ENCODE results near the gene TWIST2. TPM values are rescaled to one million over a fixed set of nuclear protein-coding genes. Genes with fewer than 3 reads are reported as not detected.

TWIST2 gene
- total and polyA plus RNA-seq, 10 of the 15 experiments (the other 5 are each of a cell fraction or from before 2014, with no cell fraction given): not detected

DNA sequence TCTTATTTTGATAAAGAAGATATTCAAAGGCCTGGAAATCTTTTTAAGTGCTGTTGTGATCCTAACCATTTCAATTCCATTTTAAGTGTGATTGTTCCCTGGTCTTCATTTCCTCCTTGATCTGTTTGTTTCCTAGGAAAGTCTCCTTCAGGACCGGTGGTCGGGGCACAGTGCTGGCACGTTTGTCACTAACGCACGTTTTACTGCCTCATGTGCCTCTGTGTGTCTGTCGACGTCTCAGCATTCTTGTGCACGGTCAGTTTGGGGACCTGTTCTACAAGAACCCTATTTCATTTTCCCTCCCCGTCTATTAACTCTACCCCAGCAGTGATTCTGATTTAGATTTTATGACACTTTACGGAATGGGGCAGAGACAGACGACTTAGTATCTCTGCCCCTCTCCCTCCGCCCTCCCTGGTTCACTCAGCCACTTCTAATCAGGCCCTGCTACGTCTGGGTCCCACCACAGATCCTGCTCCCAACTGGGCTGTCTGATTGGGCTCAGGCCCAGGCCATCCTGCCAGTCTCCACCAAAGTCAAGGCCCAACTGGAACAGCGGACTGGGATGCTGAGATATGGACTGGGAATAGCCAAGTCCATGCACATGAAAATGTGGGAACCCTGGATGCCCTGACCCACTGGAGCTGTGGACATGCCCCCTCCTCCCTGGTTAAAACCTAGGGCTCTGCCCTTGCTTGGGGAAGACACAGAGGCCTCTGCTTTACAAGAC, 95.6 kb downstream of the TWIST2 start:
- Histone ChIP-seq H3K79me2 (ENCODE audit: control insufficient read depth, insufficient read depth, low read length) (no peaks in the 10 kb centered on the region), H3K27me3 (replicated peaks in 1 of 2; ENCODE audit: control insufficient read depth in 2 of 2, insufficient read depth in 2 of 2, low read length in 1 of 2) (no peaks in the 10 kb centered on the region; a peak in 2 of 4 replicates), H3K4me3 (no peak overlapping the region), H4K20me1 (ENCODE audit: control insufficient read depth, insufficient read depth) (no peaks in the 10 kb centered on the region), H3K36me3 (ENCODE audit: control insufficient read depth in 2 of 2, insufficient read depth in 2 of 2, low read length in 1 of 2) (no peaks in the 10 kb centered on the region), H3K4me2 (ENCODE audit: control insufficient read depth, insufficient read depth) (no peak overlapping the region), H3K9me3 (replicated peaks; ENCODE audit: control insufficient read depth, insufficient read depth, low read length) (no peaks in the 10 kb centered on the region; the same call in 2 of the 3 replicates), H3K4me1 (ENCODE audit: control insufficient read depth, insufficient read depth, low read length) (no peaks in the 10 kb centered on the region), H2AFZ (ENCODE audit: control insufficient read depth, low read depth, low read length) (no peak overlapping the region), H3K9ac (ENCODE audit: control insufficient read depth, insufficient read depth, low read length) (no peak overlapping the region), H3K27ac (ENCODE audit: control insufficient read depth, insufficient read depth) (no peak overlapping the region)
- intact Hi-C loops (cut with micrococcal nuclease; ENCODE audit: unreplicated experiment) (no loop called here), in situ Hi-C loops (cut with MboI) (no loop called here)
- ATAC-seq (no peak), DNase-seq (ENCODE audit: low read depth, low spot score) (no peak), FAIRE-seq (no peak)
- SMC1A ChIA-PET (ENCODE audit: uncharacterized antibody, unreplicated experiment): no interaction called here
- no TSS peak for BruUV-seq (replicated peaks)
- 24% methylated on average over 14 of the region's 14 CpGs for WGBS (ENCODE audit: insufficient coverage, insufficient replicate concordance, low lambda C conversion rate, missing lambda C conversion rate)
- RAD21 ChIA-PET (ENCODE audit: unreplicated experiment): no interaction called here
- CTCF ChIA-PET: no interaction called here
- POLR2A ChIA-PET: no interaction called here
- TF ChIP-seq NFIC (IDR thresholded peaks at IDR 0.05; ENCODE audit: low read depth, low read length): no peak
- TF ChIP-seq, protein P1, sequence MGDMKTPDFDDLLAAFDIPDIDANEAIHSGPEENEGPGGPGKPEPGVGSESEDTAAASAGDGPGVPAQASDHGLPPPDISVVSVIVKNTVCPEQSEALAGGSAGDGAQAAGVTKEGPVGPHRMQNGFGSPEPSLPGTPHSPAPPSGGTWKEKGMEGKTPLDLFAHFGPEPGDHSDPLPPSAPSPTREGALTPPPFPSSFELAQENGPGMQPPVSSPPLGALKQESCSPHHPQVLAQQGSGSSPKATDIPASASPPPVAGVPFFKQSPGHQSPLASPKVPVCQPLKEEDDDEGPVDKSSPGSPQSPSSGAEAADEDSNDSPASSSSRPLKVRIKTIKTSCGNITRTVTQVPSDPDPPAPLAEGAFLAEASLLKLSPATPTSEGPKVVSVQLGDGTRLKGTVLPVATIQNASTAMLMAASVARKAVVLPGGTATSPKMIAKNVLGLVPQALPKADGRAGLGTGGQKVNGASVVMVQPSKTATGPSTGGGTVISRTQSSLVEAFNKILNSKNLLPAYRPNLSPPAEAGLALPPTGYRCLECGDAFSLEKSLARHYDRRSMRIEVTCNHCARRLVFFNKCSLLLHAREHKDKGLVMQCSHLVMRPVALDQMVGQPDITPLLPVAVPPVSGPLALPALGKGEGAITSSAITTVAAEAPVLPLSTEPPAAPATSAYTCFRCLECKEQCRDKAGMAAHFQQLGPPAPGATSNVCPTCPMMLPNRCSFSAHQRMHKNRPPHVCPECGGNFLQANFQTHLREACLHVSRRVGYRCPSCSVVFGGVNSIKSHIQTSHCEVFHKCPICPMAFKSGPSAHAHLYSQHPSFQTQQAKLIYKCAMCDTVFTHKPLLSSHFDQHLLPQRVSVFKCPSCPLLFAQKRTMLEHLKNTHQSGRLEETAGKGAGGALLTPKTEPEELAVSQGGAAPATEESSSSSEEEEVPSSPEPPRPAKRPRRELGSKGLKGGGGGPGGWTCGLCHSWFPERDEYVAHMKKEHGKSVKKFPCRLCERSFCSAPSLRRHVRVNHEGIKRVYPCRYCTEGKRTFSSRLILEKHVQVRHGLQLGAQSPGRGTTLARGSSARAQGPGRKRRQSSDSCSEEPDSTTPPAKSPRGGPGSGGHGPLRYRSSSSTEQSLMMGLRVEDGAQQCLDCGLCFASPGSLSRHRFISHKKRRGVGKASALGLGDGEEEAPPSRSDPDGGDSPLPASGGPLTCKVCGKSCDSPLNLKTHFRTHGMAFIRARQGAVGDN (IDR thresholded peaks at IDR 0.05): no peak
- no peak for TF ChIP-seq IKZF1 (conservative IDR thresholded peaks at IDR 0.05)
- no peak for TF ChIP-seq ASH2L (IDR thresholded peaks at IDR 0.05; ENCODE audit: borderline replicate concordance, low read depth)
- no peak for TF ChIP-seq KDM1A (IDR thresholded peaks at IDR 0.05; ENCODE audit: borderline replicate concordance)
- no peak for TF ChIP-seq SRF (IDR thresholded peaks at IDR 0.05; ENCODE audit: low read depth in 2 of 2, low read length in 2 of 2)
- no peak for TF ChIP-seq EED (IDR thresholded peaks at IDR 0.05; ENCODE audit: low read depth)
- TF ChIP-seq HCFC1 (IDR thresholded peaks at IDR 0.05; ENCODE audit: low read length): no peak
- no peak for TF ChIP-seq ZNF622 (IDR thresholded peaks at IDR 0.05)
- no peak for TF ChIP-seq DPF2 (IDR thresholded peaks at IDR 0.05)
- no peak for TF ChIP-seq TCF12 (IDR thresholded peaks at IDR 0.05; ENCODE audit: low read depth, low read length)
- TF ChIP-seq TARDBP (IDR thresholded peaks at IDR 0.05; ENCODE audit: borderline replicate concordance): no peak
- TF ChIP-seq BCL11A (IDR thresholded peaks at IDR 0.05; ENCODE audit: low read depth, low read length): no peak
- TF ChIP-seq SIN3A (IDR thresholded peaks at IDR 0.05; ENCODE audit: low read depth, low read length): no peak
- TF ChIP-seq, protein P2, sequence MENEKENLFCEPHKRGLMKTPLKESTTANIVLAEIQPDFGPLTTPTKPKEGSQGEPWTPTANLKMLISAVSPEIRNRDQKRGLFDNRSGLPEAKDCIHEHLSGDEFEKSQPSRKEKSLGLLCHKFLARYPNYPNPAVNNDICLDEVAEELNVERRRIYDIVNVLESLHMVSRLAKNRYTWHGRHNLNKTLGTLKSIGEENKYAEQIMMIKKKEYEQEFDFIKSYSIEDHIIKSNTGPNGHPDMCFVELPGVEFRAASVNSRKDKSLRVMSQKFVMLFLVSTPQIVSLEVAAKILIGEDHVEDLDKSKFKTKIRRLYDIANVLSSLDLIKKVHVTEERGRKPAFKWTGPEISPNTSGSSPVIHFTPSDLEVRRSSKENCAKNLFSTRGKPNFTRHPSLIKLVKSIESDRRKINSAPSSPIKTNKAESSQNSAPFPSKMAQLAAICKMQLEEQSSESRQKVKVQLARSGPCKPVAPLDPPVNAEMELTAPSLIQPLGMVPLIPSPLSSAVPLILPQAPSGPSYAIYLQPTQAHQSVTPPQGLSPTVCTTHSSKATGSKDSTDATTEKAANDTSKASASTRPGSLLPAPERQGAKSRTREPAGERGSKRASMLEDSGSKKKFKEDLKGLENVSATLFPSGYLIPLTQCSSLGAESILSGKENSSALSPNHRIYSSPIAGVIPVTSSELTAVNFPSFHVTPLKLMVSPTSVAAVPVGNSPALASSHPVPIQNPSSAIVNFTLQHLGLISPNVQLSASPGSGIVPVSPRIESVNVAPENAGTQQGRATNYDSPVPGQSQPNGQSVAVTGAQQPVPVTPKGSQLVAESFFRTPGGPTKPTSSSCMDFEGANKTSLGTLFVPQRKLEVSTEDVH (IDR thresholded peaks at IDR 0.05; ENCODE audit: low read depth, partially characterized antibody): no peak
- TF ChIP-seq EZH2 (IDR thresholded peaks at IDR 0.05; ENCODE audit: borderline replicate concordance, control insufficient read depth, low read depth, low read length): no peak
- TF ChIP-seq, protein P3, sequence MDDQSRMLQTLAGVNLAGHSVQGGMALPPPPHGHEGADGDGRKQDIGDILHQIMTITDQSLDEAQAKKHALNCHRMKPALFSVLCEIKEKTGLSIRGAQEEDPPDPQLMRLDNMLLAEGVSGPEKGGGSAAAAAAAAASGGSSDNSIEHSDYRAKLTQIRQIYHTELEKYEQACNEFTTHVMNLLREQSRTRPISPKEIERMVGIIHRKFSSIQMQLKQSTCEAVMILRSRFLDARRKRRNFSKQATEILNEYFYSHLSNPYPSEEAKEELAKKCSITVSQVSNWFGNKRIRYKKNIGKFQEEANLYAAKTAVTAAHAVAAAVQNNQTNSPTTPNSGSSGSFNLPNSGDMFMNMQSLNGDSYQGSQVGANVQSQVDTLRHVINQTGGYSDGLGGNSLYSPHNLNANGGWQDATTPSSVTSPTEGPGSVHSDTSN (IDR thresholded peaks at IDR 0.05; ENCODE audit: insufficient replicate concordance, low read depth, low read length): no peak
